ENCODE results near the gene ZNF507.
"Not testable (repeated sequence)": the region's sequence is repeated elsewhere in the genome, so short reads cannot be mapped to it uniquely, and the experiment has no call there.

The ZNF507 gene

GRCh38 chr19:32415246-32415645 is 69.8 kb downstream of the ZNF507 start:
- DNase-seq: no peak

GRCh38 chr19:32415669-32416068 is 70.3 kb downstream of the ZNF507 start:
- no peak for DNase-seq

GRCh38 chr19:32416749-32417456 is 71.5 kb downstream of the ZNF507 start:
- no peak for DNase-seq

GRCh38 chr19:32418155-32418554 is 72.7 kb downstream of the ZNF507 start:
- DNase-seq: no peak

DNA sequence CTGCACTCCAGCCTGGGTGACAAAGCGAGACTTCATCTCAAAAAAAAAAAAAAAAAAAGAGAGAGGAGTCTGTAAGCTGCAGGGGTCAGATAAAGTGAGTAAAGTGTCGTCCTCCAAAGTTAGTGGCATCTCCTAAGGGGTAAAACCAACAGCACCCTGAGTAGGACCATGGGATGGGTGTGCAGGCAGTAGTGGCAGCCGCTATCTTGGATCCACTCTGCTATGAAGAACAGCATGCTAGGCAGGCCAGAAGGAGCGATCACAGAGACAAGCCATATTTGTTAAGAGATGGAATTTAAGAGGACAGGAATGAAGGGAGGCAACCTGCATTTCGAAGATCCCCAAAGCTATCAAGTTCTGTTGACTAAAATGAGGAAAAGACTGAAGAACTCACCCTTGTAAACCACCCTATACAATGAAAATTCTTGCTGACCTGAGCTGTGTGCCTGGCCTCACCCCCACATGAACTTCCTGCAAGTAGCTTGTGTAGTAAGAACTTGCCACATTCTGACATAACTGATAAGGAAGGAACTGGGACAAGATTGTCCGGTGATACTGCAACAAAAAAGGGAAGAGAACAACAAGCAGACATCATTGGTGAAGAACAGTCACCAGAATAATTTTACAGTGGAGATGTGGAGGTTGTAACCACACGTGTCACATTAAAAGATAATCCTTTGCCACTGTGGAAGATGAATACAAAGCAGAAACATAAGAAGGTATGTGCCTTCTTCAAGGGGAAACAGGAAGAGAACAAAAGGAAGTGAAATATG is 76.4 kb downstream of the ZNF507 start:
- DNase-seq: no peak

GRCh38 chr19:32422435-32422834 is 77.0 kb downstream of the ZNF507 start:
- DNase-seq: no peak

DNA sequence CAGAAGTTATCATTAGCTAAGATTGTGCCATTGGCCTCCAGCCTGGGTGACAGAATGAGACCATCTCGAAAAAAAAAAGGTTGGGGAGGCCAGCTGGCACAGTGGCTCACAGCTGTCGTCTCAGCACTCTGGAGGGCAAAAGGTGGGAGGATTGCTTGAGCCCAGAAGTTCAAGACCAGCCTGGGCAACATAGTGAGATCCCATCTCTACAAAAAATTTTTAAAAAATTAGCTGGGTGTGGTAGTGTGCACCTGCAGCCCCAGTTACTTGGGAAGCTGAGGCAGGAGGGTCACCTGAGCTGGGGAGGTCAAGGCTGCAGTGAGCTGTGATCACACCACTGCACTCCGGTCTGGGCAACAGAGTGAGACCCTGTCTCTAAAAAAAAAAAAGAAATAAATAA is 78.5 kb downstream of the ZNF507 start:
- DNase-seq: not testable (repeated sequence)

GRCh38 chr19:32427536-32427935 is 82.1 kb downstream of the ZNF507 start:
- no peak for DNase-seq

- no peak for DNase-seq
Observed at GRCh38 chr19:32436692-32437091, 91.3 kb downstream of the ZNF507 start.

DNA sequence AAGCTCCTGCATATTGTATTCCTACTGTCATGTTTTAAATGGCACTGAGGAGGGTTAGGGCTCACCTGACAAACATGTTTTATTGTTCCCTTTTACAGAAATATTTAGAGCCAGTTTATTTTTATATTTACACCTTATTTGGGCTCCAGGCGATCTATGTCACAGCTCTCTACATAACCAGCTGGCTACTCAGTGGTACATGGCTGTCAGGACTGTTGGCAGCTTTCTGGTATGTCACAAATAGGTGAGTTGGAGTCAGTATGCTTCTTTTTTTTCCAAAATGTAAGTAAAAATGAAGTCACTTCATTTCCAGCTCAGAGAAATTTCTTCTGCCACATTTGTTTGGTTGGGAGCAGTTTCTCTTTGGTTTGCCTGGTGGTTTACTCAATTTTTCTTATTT is 91.7 kb downstream of the ZNF507 start:
- no peak for DNase-seq
